Testis (tissue), 3 donors: ENCODE data around the gene MRPS15. TPM values are rescaled to one million over a fixed set of nuclear protein-coding genes. Genes with fewer than 3 reads are reported as not detected.

Source experiments
- DNase-seq: peaks from one replicate; pipeline ENCODE4 v3.0.0-alpha.2; 2019
- H3K27ac ChIP-seq, 2 donors: fragments of 200-600 bp; sonication (generic); one replicate each; pipeline ENCODE4 v1.5.1; 2019
- H3K27me3 ChIP-seq: fragments of 200-600 bp; sonication (generic); one replicate; pipeline ENCODE4 v1.5.1; 2019
- H3K36me3 ChIP-seq: fragments of 200-600 bp; sonication (generic); one replicate; pipeline ENCODE4 v1.5.1; 2017; ENCODE audit warnings: low read depth; ENCODE audit errors: missing control alignments
- H3K4me1 ChIP-seq: fragments of 200-600 bp; sonication (generic); one replicate; pipeline ENCODE4 v1.5.1; 2019
- H3K4me3 ChIP-seq, 2 donors: fragments of 200-600 bp; sonication (generic); one replicate each; pipeline ENCODE4 v1.5.1; 2017 to 2019
- H3K9me3 ChIP-seq: fragments of 200-600 bp; sonication (generic); one replicate; pipeline ENCODE4 v1.5.1; 2017
- POLR2A ChIP-seq: fragments of 450-650 bp; IDR thresholded peaks from one replicate; pipeline ENCODE4 v1.6.1; 2017; ENCODE audit warnings: antibody characterized with exemption, mild to moderate bottlenecking, moderate library complexity
- WGBS, 2 donors: methylation state at CpG; one replicate each; pipeline ENCODE4 v1.1.5; 2018; 5-methylcytosine and 5-hydroxymethylcytosine counted together
- intact Hi-C: fragments of 100-400 bp; cut with DNase I; formaldehyde crosslinking; loops from one replicate; pipeline ENCODE4 v1.15.1; 2023; ENCODE audit warnings: low total_unique reads
- polyA plus RNA-seq: library from polyadenylated mRNA; stranded (reverse); fragments of 350-450 nt; fragmentation: Illumina TruSeq; extraction: RNeasy Lipid Tissue Mini Kit (QIAGEN cat#74804); gene quantifications from one replicate; pipeline ENCODE4 v1.2.3, GENCODE V29; 2014; ENCODE audit warnings: low read depth, low replicate concordance; ENCODE audit not compliant: insufficient read depth
- total RNA-seq, 2 donors: library from RNA; depleted of rRNA; stranded (reverse); fragments of >200 nt; gene quantifications; one replicate each; pipeline ENCODE4 v1.2.3, GENCODE V29; 2016
- TF ChIP-seq, protein P1 (sequence below), 3 experiments: fragments of 450-650 bp in 2 of 3; fragments of 200-600 bp in 1 of 3; sonication (generic) in 1 of 3; IDR thresholded peaks; one replicate each; pipeline ENCODE4 v1.5.1; 2016 to 2019; ENCODE audit warnings: antibody characterized with exemption in 3 of 3, mild to moderate bottlenecking in 2 of 3, moderate library complexity in 1 of 3

Gene MRPS15
- total and polyA plus RNA-seq, 3 donors from 2014 or later = 101 to 349 (median 126) TPM

DNA sequence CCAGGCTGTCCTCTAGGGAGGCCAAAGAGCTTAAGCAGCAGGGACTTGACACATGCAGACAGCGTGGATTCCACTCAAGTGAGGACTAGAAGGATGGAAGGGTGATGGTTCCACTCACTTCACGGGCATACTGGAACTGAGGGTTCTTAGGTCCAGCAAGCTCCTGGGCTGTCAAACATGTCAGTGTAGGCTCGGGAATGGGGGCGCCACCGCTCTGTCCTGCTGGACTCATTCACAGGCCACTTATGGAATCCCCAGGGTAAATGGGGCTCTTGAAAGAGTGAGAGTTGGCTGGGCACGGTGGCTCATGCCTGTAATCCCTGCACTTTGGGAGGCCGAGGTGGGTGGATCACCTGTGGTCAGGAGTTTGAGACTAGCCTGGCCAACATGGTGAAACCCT lies 46.2 kb upstream of the MRPS15 start:
- no peaks in the 10 kb centered on the region for H3K9me3 ChIP-seq
- H3K27ac ChIP-seq = no peak overlapping the region
- no peak for DNase-seq
- 78 to 92% methylated on average over 7 of the region's 7 CpGs for WGBS, 2 donors
- intact Hi-C loops = no loop called here
- no peaks in the 10 kb centered on the region for H3K27me3 ChIP-seq
- no peaks in the 10 kb centered on the region for H3K4me1 ChIP-seq
- H3K4me3 ChIP-seq = no peak overlapping the region
- no peaks in the 10 kb centered on the region for H3K36me3 ChIP-seq
- TF ChIP-seq, protein P1, sequence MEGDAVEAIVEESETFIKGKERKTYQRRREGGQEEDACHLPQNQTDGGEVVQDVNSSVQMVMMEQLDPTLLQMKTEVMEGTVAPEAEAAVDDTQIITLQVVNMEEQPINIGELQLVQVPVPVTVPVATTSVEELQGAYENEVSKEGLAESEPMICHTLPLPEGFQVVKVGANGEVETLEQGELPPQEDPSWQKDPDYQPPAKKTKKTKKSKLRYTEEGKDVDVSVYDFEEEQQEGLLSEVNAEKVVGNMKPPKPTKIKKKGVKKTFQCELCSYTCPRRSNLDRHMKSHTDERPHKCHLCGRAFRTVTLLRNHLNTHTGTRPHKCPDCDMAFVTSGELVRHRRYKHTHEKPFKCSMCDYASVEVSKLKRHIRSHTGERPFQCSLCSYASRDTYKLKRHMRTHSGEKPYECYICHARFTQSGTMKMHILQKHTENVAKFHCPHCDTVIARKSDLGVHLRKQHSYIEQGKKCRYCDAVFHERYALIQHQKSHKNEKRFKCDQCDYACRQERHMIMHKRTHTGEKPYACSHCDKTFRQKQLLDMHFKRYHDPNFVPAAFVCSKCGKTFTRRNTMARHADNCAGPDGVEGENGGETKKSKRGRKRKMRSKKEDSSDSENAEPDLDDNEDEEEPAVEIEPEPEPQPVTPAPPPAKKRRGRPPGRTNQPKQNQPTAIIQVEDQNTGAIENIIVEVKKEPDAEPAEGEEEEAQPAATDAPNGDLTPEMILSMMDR (IDR thresholded peaks at IDR 0.05) = no peak
- TF ChIP-seq POLR2A = no peak

GRCh38 chr1:36508257-36508656 lies 44.1 kb upstream of the MRPS15 start:
- Histone ChIP-seq H3K27ac (no peak overlapping the region), H3K9me3 (no peaks in the 10 kb centered on the region), H3K4me1 (no peaks in the 10 kb centered on the region), H3K27me3 (no peaks in the 10 kb centered on the region), H3K4me3 (no peak overlapping the region), H3K36me3 (no peaks in the 10 kb centered on the region)
- intact Hi-C loops = no loop called here
- DNase-seq = no peak
- TF ChIP-seq POLR2A = no peak
- TF ChIP-seq, protein P1 (IDR thresholded peaks at IDR 0.05) = no peak
- 79 to 89% methylated on average over 3 of the region's 3 CpGs for WGBS, 2 donors

GRCh38 chr1:36506276-36506920 lies 42.2 kb upstream of the MRPS15 start:
- intact Hi-C loops = no loop called here
- DNase-seq = no peak

DNA sequence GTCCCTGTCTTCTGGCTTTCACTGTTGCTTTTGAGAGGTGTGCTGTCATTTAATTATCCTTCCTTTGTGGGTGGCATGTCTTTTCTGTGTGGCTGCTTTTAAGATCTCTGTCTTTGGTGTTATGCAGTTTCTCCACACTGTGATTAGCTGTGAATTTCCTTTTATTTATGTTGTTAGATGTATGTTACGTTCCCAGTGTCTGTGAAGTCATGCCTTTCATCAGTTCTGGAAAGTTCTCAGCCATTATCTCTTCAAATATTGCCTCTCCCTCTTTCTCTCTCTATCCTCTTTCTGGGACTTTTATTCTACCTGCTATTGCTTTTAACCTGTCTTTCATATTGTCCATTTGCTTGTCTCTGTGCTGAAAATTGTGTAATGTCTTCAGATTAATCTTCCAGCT lies 39.5 kb upstream of the MRPS15 start:
- TF ChIP-seq, protein P1 (IDR thresholded peaks at IDR 0.05) = no peak
- TF ChIP-seq POLR2A = no peak
- Histone ChIP-seq H3K4me3 (no peak overlapping the region), H3K27me3 (no peaks in the 10 kb centered on the region), H3K4me1 (no peaks in the 10 kb centered on the region), H3K36me3 (no peaks in the 10 kb centered on the region), H3K27ac (no peak overlapping the region), H3K9me3 (no peaks in the 10 kb centered on the region)
- intact Hi-C loops = no loop called here
- DNase-seq = no peak
- WGBS, 2 donors = 85 to 91% methylated on average over 1 of the region's 1 CpG

More at GRCh38 chr1:36506276-36506920, 42.2 kb upstream of the MRPS15 start:
- Histone ChIP-seq H3K27me3 (no peaks in the 10 kb centered on the region), H3K27ac (no peak overlapping the region), H3K36me3 (no peaks in the 10 kb centered on the region), H3K4me1 (no peaks in the 10 kb centered on the region), H3K4me3 (no peak overlapping the region), H3K9me3 (no peaks in the 10 kb centered on the region)
- 77 to 79% methylated on average over 5 of the region's 5 CpGs for WGBS, 2 donors
- TF ChIP-seq, protein P1 (IDR thresholded peaks at IDR 0.05) = no peak
- no peak for TF ChIP-seq POLR2A

DNA sequence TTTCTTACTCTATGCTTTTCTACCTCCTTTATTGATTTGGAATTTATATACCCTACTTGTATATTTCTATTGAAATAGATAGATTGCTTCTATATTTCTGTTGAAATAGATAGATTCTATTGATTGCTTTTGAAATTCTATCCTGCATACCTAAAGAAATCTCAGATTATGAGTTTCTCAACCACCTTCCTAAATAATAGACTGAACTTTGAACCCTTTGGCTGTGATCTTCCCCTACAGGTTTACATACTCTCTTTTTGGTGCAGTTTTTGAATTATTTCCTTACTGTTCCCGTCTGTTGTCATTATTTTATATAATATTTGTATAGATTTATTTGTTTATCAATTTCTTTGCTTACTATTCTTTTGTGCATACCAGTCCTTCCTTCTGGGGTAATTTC lies 39.0 kb upstream of the MRPS15 start:
- no peak overlapping the region for H3K4me3 ChIP-seq
- DNase-seq = no peak
- no peaks in the 10 kb centered on the region for H3K27me3 ChIP-seq
- no peaks in the 10 kb centered on the region for H3K9me3 ChIP-seq
- no peaks in the 10 kb centered on the region for H3K36me3 ChIP-seq
- intact Hi-C loops = no loop called here
- H3K4me1 ChIP-seq = no peaks in the 10 kb centered on the region
- no peak overlapping the region for H3K27ac ChIP-seq
- TF ChIP-seq, protein P1 (IDR thresholded peaks at IDR 0.05) = no peak
- no peak for TF ChIP-seq POLR2A
- 96% methylated on average over 1 of the region's 1 CpG for WGBS, 2 donors
